HEK293T (cell line): ENCODE results near the gene E4F1.

Experiments
- CTCF ChIA-PET: fragments of 350-600 bp; formaldehyde crosslinking; extraction: SDS; loops from one replicate; lab custom pipeline; 2021; ENCODE audit warnings: antibody characterized with exemption, inconsistent platforms; lab: Yijun Ruan, JAX
- POLR2A ChIA-PET: fragments of 350-600 bp; formaldehyde crosslinking; extraction: SDS; loops from one replicate; lab custom pipeline; 2020; ENCODE audit warnings: antibody characterized with exemption, inconsistent platforms; lab: Yijun Ruan, JAX
- DNase-seq: peaks from one replicate; pipeline ENCODE4 v3.0.0; 2012; ENCODE audit warnings: mixed read lengths; ENCODE audit errors: extremely low spot score
- ARNT ChIP-seq: fragments of 450-650 bp; IDR thresholded peaks from 2 replicates; pipeline ENCODE4 v1.6.1; 2017; ENCODE audit warnings: mild to moderate bottlenecking
- BHLHE40 ChIP-seq: fragments of 450-650 bp; IDR thresholded peaks from 2 replicates; pipeline ENCODE4 v1.6.1; 2016; ENCODE audit warnings: mild to moderate bottlenecking, moderate library complexity, borderline replicate concordance
- CTBP1 ChIP-seq: fragments of 450-650 bp; IDR thresholded peaks from 2 replicates; pipeline ENCODE4 v1.6.1; 2016; ENCODE audit warnings: borderline replicate concordance
- ELF4 ChIP-seq: fragments of 450-650 bp; IDR thresholded peaks from 2 replicates; pipeline ENCODE4 v1.6.1; 2017; ENCODE audit warnings: antibody characterized with exemption
- FOXA1 ChIP-seq: fragments of 450-650 bp; IDR thresholded peaks from 2 replicates; pipeline ENCODE4 v1.6.1; 2016; ENCODE audit warnings: mild to moderate bottlenecking
- FOXK2 ChIP-seq: fragments of 450-650 bp; IDR thresholded peaks from 2 replicates; pipeline ENCODE4 v1.6.1; 2016; ENCODE audit warnings: mild to moderate bottlenecking
- FOXM1 ChIP-seq: fragments of 450-650 bp; IDR thresholded peaks from 2 replicates; pipeline ENCODE4 v1.6.1; 2017; ENCODE audit warnings: mild to moderate bottlenecking, borderline replicate concordance
- HDGF ChIP-seq: fragments of 450-650 bp; IDR thresholded peaks from 2 replicates; pipeline ENCODE4 v1.6.1; 2017; ENCODE audit warnings: antibody characterized with exemption, borderline replicate concordance
- L3MBTL2 ChIP-seq: fragments of 450-650 bp; conservative IDR thresholded peaks from 2 replicates; pipeline ENCODE4 v1.6.1; 2016; ENCODE audit warnings: mild to moderate bottlenecking
- LEF1 ChIP-seq: fragments of 450-650 bp; IDR thresholded peaks from 2 replicates; pipeline ENCODE4 v1.6.1; 2017; ENCODE audit warnings: mild to moderate bottlenecking, borderline replicate concordance
- NFRKB ChIP-seq: fragments of 450-650 bp; IDR thresholded peaks from 2 replicates; pipeline ENCODE4 v1.6.1; 2016; ENCODE audit warnings: mild to moderate bottlenecking, moderate library complexity
- SP1 ChIP-seq: fragments of 450-650 bp; IDR thresholded peaks from 2 replicates; pipeline ENCODE4 v1.6.1; 2017
- SUZ12 ChIP-seq: fragments of 450-650 bp; IDR thresholded peaks from 2 replicates; pipeline ENCODE4 v1.6.1; 2016; ENCODE audit warnings: mild to moderate bottlenecking
- TARDBP ChIP-seq: fragments of 450-650 bp; IDR thresholded peaks from 2 replicates; pipeline ENCODE4 v1.6.1; 2016
- ZNF384 ChIP-seq: fragments of 450-650 bp; IDR thresholded peaks from 2 replicates; pipeline ENCODE4 v1.6.1; 2016
- TF ChIP-seq, protein P1 (sequence below): fragments of 450-650 bp; IDR thresholded peaks from 2 replicates; pipeline ENCODE4 v1.6.1; 2016

The E4F1 gene

DNA sequence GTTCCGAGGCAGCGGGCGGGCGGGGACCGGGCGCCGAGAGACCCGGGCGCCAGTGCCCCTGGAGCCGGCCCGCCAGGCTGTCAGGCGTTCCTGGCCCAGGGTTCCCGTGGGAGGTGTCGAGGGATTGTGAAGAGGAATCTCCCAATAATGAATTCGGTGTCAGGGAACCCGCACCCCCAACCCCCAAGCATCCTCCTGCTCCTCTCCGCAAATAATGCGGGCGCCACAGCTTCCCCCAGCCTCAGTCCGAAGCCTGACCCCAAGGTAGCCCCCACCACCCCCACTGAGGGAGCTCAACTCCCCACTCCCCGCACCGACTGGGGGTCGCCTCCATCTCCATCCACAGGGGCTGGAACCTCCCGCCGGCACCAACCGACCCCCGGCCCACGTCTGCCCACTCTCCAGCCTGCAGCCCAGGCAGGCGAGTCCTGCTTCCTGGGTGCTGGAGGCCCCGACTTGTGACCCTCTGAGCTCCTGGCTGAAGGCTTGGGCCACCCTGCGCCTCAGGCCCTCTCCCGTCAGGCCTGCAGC lies 26.3 kb upstream of the E4F1 start:
- no peak for TF ChIP-seq HDGF
- TF ChIP-seq FOXA1: no peak
- TF ChIP-seq FOXK2: no peak
- no peak for TF ChIP-seq SUZ12
- no peak for TF ChIP-seq ZNF384
- no peak for TF ChIP-seq ELF4
- TF ChIP-seq, protein P1, sequence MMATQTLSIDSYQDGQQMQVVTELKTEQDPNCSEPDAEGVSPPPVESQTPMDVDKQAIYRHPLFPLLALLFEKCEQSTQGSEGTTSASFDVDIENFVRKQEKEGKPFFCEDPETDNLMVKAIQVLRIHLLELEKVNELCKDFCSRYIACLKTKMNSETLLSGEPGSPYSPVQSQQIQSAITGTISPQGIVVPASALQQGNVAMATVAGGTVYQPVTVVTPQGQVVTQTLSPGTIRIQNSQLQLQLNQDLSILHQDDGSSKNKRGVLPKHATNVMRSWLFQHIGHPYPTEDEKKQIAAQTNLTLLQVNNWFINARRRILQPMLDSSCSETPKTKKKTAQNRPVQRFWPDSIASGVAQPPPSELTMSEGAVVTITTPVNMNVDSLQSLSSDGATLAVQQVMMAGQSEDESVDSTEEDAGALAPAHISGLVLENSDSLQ: no peak
- TF ChIP-seq FOXM1: no peak
- no peak for TF ChIP-seq ARNT
- no peak for TF ChIP-seq L3MBTL2
- TF ChIP-seq CTBP1: no peak
- no peak for TF ChIP-seq SP1
- TF ChIP-seq TARDBP: no peak
- CTCF ChIA-PET: no interaction called here
- DNase-seq: no peak
- POLR2A ChIA-PET: interaction anchor here (0.6 to 3.3 kb wide), 2 partner anchors 8 to 54 kb away, joined by 4 to 27 read pairs; partner anchors contain the start of genes ECI1 and MLST8

DNA sequence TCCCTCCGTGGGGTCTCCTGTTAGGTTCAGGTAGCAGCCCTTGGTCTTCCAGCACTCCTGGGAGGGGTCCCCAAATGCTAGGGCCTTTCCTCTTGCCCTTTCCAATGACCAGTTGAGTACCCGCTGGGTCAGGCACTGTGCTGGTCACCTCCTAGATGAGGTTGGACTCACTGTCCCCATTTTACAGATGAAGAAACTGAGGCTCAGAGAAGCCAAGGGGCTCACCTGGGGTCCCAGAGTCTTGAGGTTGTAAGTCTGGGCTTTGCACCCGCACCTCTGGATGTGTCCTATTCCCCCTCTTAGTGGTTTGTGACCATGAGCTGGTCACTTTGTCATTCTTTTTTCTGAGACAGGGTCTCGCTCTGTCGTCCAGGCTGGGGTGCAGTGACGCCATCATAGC lies 25.6 kb upstream of the E4F1 start:
- CTCF ChIA-PET: no interaction called here
- TF ChIP-seq FOXA1 (no peak), ZNF384 (no peak), FOXK2 (no peak), BHLHE40 (no peak), SUZ12 (no peak), ARNT (no peak), SP1 (no peak), L3MBTL2 (no peak), FOXM1 (no peak), TARDBP (no peak), LEF1 (no peak), NFRKB (no peak), CTBP1 (no peak), HDGF (no peak), ELF4 (no peak)
- TF ChIP-seq, protein P1: no peak
- DNase-seq: no peak
- POLR2A ChIA-PET: interaction anchor here (1.2 to 3.3 kb wide), 2 partner anchors 12 to 53 kb away, joined by 3 to 27 read pairs; partner anchors contain the start of gene ECI1

DNA sequence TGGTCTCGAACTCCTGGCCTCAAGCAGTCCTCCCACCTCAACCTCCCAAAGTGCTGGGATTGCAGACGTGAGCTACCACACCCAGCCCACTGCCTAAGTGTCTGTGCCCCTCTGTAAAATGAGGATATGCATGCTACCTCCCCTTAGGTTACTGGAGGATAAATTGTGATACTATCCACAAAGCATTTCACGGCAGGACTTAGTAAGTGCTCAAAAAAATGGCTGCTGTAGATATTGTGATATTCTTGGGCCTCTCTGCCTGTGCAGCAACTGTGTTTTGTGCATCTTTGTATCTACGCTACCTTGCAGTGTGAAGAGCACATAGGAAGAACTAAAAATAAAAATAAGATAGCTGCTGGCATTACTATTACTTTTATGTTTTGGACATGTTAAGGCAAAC lies 25.1 kb upstream of the E4F1 start:
- ChIA-PET CTCF (no interaction called here), POLR2A (interaction anchor here (1.2 to 1.8 kb wide), 2 partner anchors 11 to 17 kb away, joined by 3 to 4 read pairs; no protein-coding TSS in a partner anchor)
- DNase-seq: no peak
- TF ChIP-seq ZNF384: no peak
- TF ChIP-seq LEF1: no peak
- no peak for TF ChIP-seq FOXM1
- TF ChIP-seq ARNT: no peak
- no peak for TF ChIP-seq BHLHE40
- TF ChIP-seq SUZ12: no peak
- no peak for TF ChIP-seq SP1
- no peak for TF ChIP-seq NFRKB
- no peak for TF ChIP-seq CTBP1
- TF ChIP-seq ELF4: no peak
- no peak for TF ChIP-seq TARDBP
- no peak for TF ChIP-seq L3MBTL2
- no peak for TF ChIP-seq HDGF
- no peak for TF ChIP-seq FOXK2
- TF ChIP-seq FOXA1: no peak

DNA sequence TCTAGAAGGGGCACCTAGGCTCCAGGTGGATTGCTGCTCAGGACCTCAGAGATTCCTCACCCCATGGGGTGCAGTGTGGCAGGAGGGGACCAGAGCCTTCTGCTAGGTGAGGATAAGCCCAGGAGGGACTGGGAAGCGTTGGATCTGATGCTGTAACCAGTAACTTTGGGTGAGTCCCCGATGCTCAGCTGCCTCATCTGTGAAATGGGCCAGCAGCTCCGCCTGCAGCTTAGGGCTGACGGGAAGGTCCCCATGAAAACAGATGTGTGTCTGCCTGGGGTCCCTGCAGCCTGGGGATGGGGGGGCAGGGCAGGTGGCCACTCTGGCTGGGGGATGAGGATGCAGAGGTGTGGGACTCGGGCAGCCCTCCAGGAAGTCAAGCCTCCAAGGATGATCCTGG lies 24.3 kb upstream of the E4F1 start:
- TF ChIP-seq ZNF384: no peak
- no peak for TF ChIP-seq NFRKB
- no peak for TF ChIP-seq L3MBTL2
- TF ChIP-seq, protein P1: no peak
- TF ChIP-seq BHLHE40: no peak
- no peak for TF ChIP-seq HDGF
- no peak for TF ChIP-seq LEF1
- TF ChIP-seq ARNT: no peak
- no peak for TF ChIP-seq CTBP1
- no peak for TF ChIP-seq FOXA1
- no peak for TF ChIP-seq FOXM1
- TF ChIP-seq SP1: no peak
- TF ChIP-seq SUZ12: no peak
- TF ChIP-seq ELF4: no peak
- no peak for TF ChIP-seq FOXK2
- TF ChIP-seq TARDBP: no peak
- ChIA-PET POLR2A (interaction anchor here (0.6 to 2.0 kb wide), 3 partner anchors 15 to 88 kb away, joined by 3 to 4 read pairs (median 4); partner anchors contain the start of gene PGP), CTCF (no interaction called here)
- no peak for DNase-seq

DNA sequence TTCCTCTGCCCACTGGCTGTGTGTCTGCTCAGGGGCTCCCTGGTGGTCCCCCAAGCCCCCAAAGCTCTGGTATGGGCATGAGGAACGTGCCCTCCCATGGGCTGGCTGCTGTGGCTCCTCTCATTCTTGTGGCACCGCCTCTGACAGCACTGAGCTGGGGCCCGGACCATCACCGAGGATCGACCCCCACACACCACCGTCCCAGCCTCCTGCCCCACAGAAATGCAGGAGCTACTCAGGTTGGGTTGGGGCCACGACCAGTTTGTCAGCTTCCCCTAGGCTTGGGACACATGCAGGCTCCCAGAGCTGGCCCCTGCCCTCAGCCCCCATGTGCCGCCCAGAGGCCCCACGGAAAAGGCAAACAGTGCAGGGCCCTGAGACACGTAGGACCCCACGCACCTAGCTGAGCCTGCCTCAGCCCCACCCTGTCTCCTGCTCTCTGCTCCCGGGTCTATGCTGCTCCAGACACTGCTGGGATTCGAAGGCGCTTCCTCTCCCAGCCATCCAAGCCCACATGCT lies 23.7 kb upstream of the E4F1 start:
- DNase-seq: no peak
- ChIA-PET CTCF (no interaction called here), POLR2A (interaction anchor here (0.6 to 2.0 kb wide), 3 partner anchors 15 to 87 kb away, joined by 3 to 4 read pairs (median 4); partner anchors contain the start of gene PGP)
- TF ChIP-seq ARNT (no peak), FOXM1 (no peak), TARDBP (no peak), CTBP1 (no peak), ZNF384 (no peak), HDGF (no peak), NFRKB (no peak), LEF1 (no peak), SP1 (no peak), ELF4 (no peak), L3MBTL2 (no peak), SUZ12 (no peak), FOXA1 (no peak), BHLHE40 (no peak), FOXK2 (no peak)
- TF ChIP-seq, protein P1: no peak
